KBM-7 (cell line): ENCODE data around the gene MEGF10.

Experiments used
- DNase-seq: peaks from one replicate; pipeline ENCODE4 v3.0.0-alpha.2; 2015
- in situ Hi-C: fragments of 300-500 bp; cut with MboI; formaldehyde crosslinking; loops from 2 replicates; pipeline ENCODE4 v1.14.3; 2020; ENCODE audit warnings: low sequenced_read_pairs, low pct_unique_long_range_greater_than_20kb, mixed read lengths

MEGF10 gene

GRCh38 chr5:127421471-127421870, 130.9 kb downstream of the MEGF10 start:
- in situ Hi-C loops, result no loop called here
- no peak for DNase-seq

GRCh38 chr5:127423173-127423798, 132.7 kb downstream of the MEGF10 start:
- in situ Hi-C loops, result no loop called here

GRCh38 chr5:127425037-127425436, 134.4 kb downstream of the MEGF10 start:
- in situ Hi-C loops, result no loop called here
- no peak for DNase-seq

More at GRCh38 chr5:127423173-127423798, 132.7 kb downstream of the MEGF10 start:
- DNase-seq, result peak; percentile 32

GRCh38 chr5:127425868-127426267, 135.3 kb downstream of the MEGF10 start:
- peak; percentile 94 for DNase-seq
- in situ Hi-C loops, result no loop called here

- in situ Hi-C loops, result no loop called here
- no peak for DNase-seq
Observed at GRCh38 chr5:127426661-127427060, 136.1 kb downstream of the MEGF10 start.

- peak; percentile 49 for DNase-seq
- in situ Hi-C loops, result no loop called here
Observed at GRCh38 chr5:127428276-127428675, 137.7 kb downstream of the MEGF10 start.

GRCh38 chr5:127428748-127429147, 138.2 kb downstream of the MEGF10 start:
- no peak for DNase-seq

GRCh38 chr5:127429928-127430327, 139.3 kb downstream of the MEGF10 start:
- in situ Hi-C loops, result no loop called here

More at GRCh38 chr5:127428748-127429147, 138.2 kb downstream of the MEGF10 start:
- in situ Hi-C loops, result no loop called here

GRCh38 chr5:127430627-127431026, 140.0 kb downstream of the MEGF10 start:
- no peak for DNase-seq
- in situ Hi-C loops, result no loop called here

More at GRCh38 chr5:127429928-127430327, 139.3 kb downstream of the MEGF10 start:
- DNase-seq, result no peak

- in situ Hi-C loops, result no loop called here
- peak; percentile 77 for DNase-seq
Observed at GRCh38 chr5:127431977-127432585, 141.5 kb downstream of the MEGF10 start.

- in situ Hi-C loops, result no loop called here
- no peak for DNase-seq
Observed at GRCh38 chr5:127433526-127433925, 142.9 kb downstream of the MEGF10 start.

- in situ Hi-C loops, result no loop called here
- no peak for DNase-seq
Observed at GRCh38 chr5:127434588-127434987, 144.0 kb downstream of the MEGF10 start.

GRCh38 chr5:127435821-127436220, 145.2 kb downstream of the MEGF10 start:
- DNase-seq, result no peak
- in situ Hi-C loops, result no loop called here

- in situ Hi-C loops, result loop anchor here (10.0 kb wide), 1 partner anchor 145 kb away; the partner anchor contains the start of gene MEGF10
- DNase-seq, result no peak
Observed at GRCh38 chr5:127439644-127440043, 149.0 kb downstream of the MEGF10 start.

- DNase-seq, result no peak
- in situ Hi-C loops, result loop anchor here (10.0 kb wide), 1 partner anchor 146 kb away; the partner anchor contains the start of gene MEGF10
Observed at GRCh38 chr5:127440831-127441230, 150.2 kb downstream of the MEGF10 start.

- DNase-seq, result peak; percentile 57
- in situ Hi-C loops, result loop anchor here (10.0 kb wide), 1 partner anchor 147 kb away; the partner anchor contains the start of gene MEGF10
Observed at GRCh38 chr5:127441799-127442484, 151.3 kb downstream of the MEGF10 start.

- no peak for DNase-seq
- in situ Hi-C loops, result loop anchor here (10.0 kb wide), 1 partner anchor 149 kb away; the partner anchor contains the start of gene MEGF10
Observed at GRCh38 chr5:127444171-127444570, 153.6 kb downstream of the MEGF10 start.

- no peak for DNase-seq
- in situ Hi-C loops, result loop anchor here (10.0 kb wide), 1 partner anchor 151 kb away; the partner anchor contains the start of gene MEGF10
Observed at GRCh38 chr5:127445328-127445727, 154.7 kb downstream of the MEGF10 start.

GRCh38 chr5:127446626-127447025, 156.0 kb downstream of the MEGF10 start:
- in situ Hi-C loops, result loop anchor here (10.0 kb wide), 1 partner anchor 152 kb away; the partner anchor contains the start of gene MEGF10
- no peak for DNase-seq

GRCh38 chr5:127447827-127448226, 157.2 kb downstream of the MEGF10 start:
- DNase-seq, result no peak
- in situ Hi-C loops, result loop anchor here (10.0 kb wide), 1 partner anchor 153 kb away; the partner anchor contains the start of gene MEGF10
